Kidney (tissue), 14 donors: ENCODE data around the gene RXRB. TPM values are rescaled to one million over a fixed set of nuclear protein-coding genes. Genes with fewer than 3 reads are reported as not detected.
A peak's percentile ranks its signal among the peaks of the same experiment; 100 is the strongest.

Source experiments
- DNase-seq, 5 donors: peaks; one replicate each; pipeline ENCODE4 v3.0.0-alpha.2; 2013 to 2020
- FAIRE-seq: peaks from 2 replicates; lab custom pipeline; 2012; peaks lifted over from hg19 to GRCh38; lab: Jason Lieb, UNC
- H3K27ac ChIP-seq, 2 donors: one replicate each; pipeline ENCODE4 v1.7.0; 2013; ENCODE audit warnings: low read depth in 2 of 2, low read length in 2 of 2, inconsistent platforms in 1 of 2
- H3K27me3 ChIP-seq: one replicate; pipeline ENCODE4 v1.7.1; 2013; ENCODE audit warnings: low read length, inconsistent platforms; ENCODE audit not compliant: control insufficient read depth, insufficient read depth
- H3K36me3 ChIP-seq, 3 donors: one replicate each; pipeline versions ENCODE4 v1.7.0 to v1.7.1; 2013; ENCODE audit warnings: low read length in 3 of 3, control low read depth in 1 of 3, inconsistent platforms in 1 of 3; ENCODE audit not compliant: insufficient read depth in 3 of 3, control insufficient read depth in 2 of 3
- H3K4me1 ChIP-seq, 3 donors: one replicate each; pipeline versions ENCODE4 v1.7.0 to v1.7.1; 2013; ENCODE audit warnings: low read length in 3 of 3, inconsistent platforms in 1 of 3, low read depth in 1 of 3; ENCODE audit not compliant: control insufficient read depth in 2 of 3, insufficient read depth in 2 of 3
- H3K4me3 ChIP-seq, 3 donors: one replicate each; pipeline versions ENCODE4 v1.7.0 to v1.8.1; 2013; ENCODE audit warnings: low read length in 3 of 3, control low read depth in 1 of 3, inconsistent platforms in 1 of 3
- H3K9ac ChIP-seq, 3 donors: one replicate each; pipeline versions ENCODE4 v1.7.0 to v1.7.1; 2013; ENCODE audit warnings: low read length in 3 of 3, control low read depth in 1 of 3, inconsistent platforms in 1 of 3
- H3K9me3 ChIP-seq, 3 donors: one replicate each; pipeline versions ENCODE4 v1.7.0 to v1.7.1; 2013; ENCODE audit warnings: low read length in 3 of 3, control low read depth in 1 of 3, inconsistent platforms in 1 of 3; ENCODE audit not compliant: control insufficient read depth in 2 of 3, insufficient read depth in 1 of 3
- intact Hi-C: fragments of 100-400 bp; cut with DNase I; formaldehyde crosslinking; loops from one replicate; pipeline ENCODE4 v1.11.1; 2022
- polyA plus RNA-seq: library from polyadenylated mRNA; stranded (reverse); fragments of 350-450 nt; fragmentation: Illumina TruSeq; extraction: RNeasy Lipid Tissue Mini Kit (QIAGEN cat#74804); gene quantifications from one replicate; pipeline ENCODE4 v1.2.3, GENCODE V29; 2014; ENCODE audit warnings: low read depth, low replicate concordance; ENCODE audit not compliant: insufficient read depth
- total RNA-seq: library from RNA; stranded (reverse); fragmentation: NEBNext Ultra II Directional; extraction: Animal tissue kit (Norgen Biotek cat#: 25700); gene quantifications from one replicate; pipeline ENCODE4 v1.2.1, GENCODE V29; 2021
- TF ChIP-seq, protein P1 (sequence below): IDR thresholded peaks from 3 replicates; pipeline ENCODE4 v1.5.1; 2012; ENCODE audit warnings: mild to moderate bottlenecking, moderate library complexity, borderline replicate concordance; ENCODE audit not compliant: insufficient read depth; ENCODE audit errors: extremely low read depth
- donor health status: control.
- donor health status: control.
- donor health status: control.
- donor health status: control.
- donor health status: control.
- donor health status: DM: yes; HTN: yes; CAD: no.
- donor health status: Normal renal cell carcinoma (clear cell type).

Gene RXRB
- total and polyA plus RNA-seq, 2 donors from 2014 or later, result 35.7 to 52.2 TPM

DNA sequence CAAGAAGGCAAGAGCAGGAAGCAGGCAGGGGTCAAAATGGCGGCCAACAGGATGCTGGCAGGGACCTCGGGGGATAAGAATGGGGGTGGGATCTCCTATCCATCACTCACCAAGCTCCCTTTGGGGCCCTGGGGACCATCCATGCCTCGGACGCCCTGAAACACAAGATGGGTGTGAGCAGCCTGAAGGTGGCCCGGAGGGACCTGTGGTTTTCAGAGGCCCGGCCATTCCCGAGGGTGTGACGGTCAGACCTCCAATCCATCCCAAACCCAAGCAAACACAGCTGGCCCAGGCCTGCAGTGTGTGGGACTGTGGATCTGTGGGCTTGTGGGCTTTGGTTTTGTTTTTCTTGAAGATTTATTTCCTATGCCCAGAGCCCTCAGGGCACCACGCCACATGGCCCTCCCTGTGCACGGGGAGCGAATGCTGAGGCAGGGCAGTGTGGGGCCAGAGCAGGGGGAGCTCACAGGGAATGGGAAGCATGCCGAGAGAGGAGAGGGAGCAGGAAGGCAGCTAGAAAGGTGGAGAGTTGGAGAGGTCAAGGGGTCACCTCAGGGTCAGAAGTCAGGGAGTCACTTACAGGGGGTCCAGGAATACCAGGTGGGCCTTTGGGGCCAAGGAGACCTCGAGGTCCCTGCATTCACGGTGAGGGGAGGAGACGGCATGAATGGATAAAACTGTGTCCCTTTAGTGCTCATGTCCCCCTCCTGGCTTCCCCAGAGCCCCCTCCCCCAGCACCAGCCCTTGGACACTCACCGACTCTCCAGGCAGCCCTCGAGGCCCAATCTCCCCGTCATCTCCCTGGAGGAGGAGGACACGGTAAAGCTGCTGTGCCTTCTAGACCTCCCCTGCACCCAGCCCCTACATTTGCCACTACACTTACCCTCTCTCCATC lies 22.7 kb downstream of the RXRB start:
- Histone ChIP-seq H3K4me1 (no peaks in the 10 kb centered on the region), H3K27ac (no peak overlapping the region), H3K36me3 (no peaks in the 10 kb centered on the region), H3K27me3 (no peaks in the 10 kb centered on the region), H3K4me3 (no peak overlapping the region), H3K9me3 (no peaks in the 10 kb centered on the region), H3K9ac (no peak overlapping the region)
- intact Hi-C loops, result no loop called here
- TF ChIP-seq, protein P1, sequence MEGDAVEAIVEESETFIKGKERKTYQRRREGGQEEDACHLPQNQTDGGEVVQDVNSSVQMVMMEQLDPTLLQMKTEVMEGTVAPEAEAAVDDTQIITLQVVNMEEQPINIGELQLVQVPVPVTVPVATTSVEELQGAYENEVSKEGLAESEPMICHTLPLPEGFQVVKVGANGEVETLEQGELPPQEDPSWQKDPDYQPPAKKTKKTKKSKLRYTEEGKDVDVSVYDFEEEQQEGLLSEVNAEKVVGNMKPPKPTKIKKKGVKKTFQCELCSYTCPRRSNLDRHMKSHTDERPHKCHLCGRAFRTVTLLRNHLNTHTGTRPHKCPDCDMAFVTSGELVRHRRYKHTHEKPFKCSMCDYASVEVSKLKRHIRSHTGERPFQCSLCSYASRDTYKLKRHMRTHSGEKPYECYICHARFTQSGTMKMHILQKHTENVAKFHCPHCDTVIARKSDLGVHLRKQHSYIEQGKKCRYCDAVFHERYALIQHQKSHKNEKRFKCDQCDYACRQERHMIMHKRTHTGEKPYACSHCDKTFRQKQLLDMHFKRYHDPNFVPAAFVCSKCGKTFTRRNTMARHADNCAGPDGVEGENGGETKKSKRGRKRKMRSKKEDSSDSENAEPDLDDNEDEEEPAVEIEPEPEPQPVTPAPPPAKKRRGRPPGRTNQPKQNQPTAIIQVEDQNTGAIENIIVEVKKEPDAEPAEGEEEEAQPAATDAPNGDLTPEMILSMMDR, result no peak
- FAIRE-seq (no peak), DNase-seq (peak in 2 of 5 donors; percentile 39)

- DNase-seq, result peak in 1 of 5 donors; percentile 9
- no peaks in the 10 kb centered on the region for H3K27me3 ChIP-seq
- no peak overlapping the region for H3K27ac ChIP-seq
- no peaks in the 10 kb centered on the region for H3K4me1 ChIP-seq
- H3K36me3 ChIP-seq, result no peaks in the 10 kb centered on the region
- H3K9ac ChIP-seq, result no peak overlapping the region
- no peak for FAIRE-seq
- H3K9me3 ChIP-seq, result no peaks in the 10 kb centered on the region
- no peak overlapping the region for H3K4me3 ChIP-seq
- intact Hi-C loops, result no loop called here
- TF ChIP-seq, protein P1, result no peak
Measured at GRCh38 chr6:33176906-33177305, 23.6 kb downstream of the RXRB start.

GRCh38 chr6:33175436-33176069 lies 24.9 kb downstream of the RXRB start:
- DNase-seq, result no peak
- TF ChIP-seq, protein P1, result no peak
- Histone ChIP-seq H3K27me3 (no peaks in the 10 kb centered on the region), H3K27ac (no peak overlapping the region), H3K36me3 (no peaks in the 10 kb centered on the region), H3K9ac (no peak overlapping the region), H3K9me3 (no peaks in the 10 kb centered on the region), H3K4me3 (no peak overlapping the region), H3K4me1 (no peaks in the 10 kb centered on the region)
- intact Hi-C loops, result no loop called here
- no peak for FAIRE-seq
